Measurements from ENCODE around the gene TICAM1.
"Not testable (repeated sequence)": the region's sequence is repeated elsewhere in the genome, so short reads cannot be mapped to it uniquely, and the experiment has no call there.

Gene TICAM1

GRCh38 chr19:4803736-4804695 lies 27.5 kb downstream of the TICAM1 start:
- DNase-seq, result no peak

- DNase-seq, result no peak
Measured at GRCh38 chr19:4802711-4803110, 28.8 kb downstream of the TICAM1 start.

GRCh38 chr19:4801085-4801619 lies 30.4 kb downstream of the TICAM1 start:
- DNase-seq, result no peak

- DNase-seq, result no peak
Measured at GRCh38 chr19:4800591-4801081, 30.9 kb downstream of the TICAM1 start.

- no peak for DNase-seq
Measured at GRCh38 chr19:4795400-4795799, 36.1 kb downstream of the TICAM1 start.

GRCh38 chr19:4794971-4795370 lies 36.5 kb downstream of the TICAM1 start:
- DNase-seq, result no peak

- DNase-seq, result not testable (repeated sequence)
Measured at GRCh38 chr19:4793278-4793677, 38.2 kb downstream of the TICAM1 start.

- DNase-seq, result not testable (repeated sequence)
Measured at GRCh38 chr19:4792866-4793195, 38.7 kb downstream of the TICAM1 start.

GRCh38 chr19:4792019-4792865 lies 39.3 kb downstream of the TICAM1 start:
- not testable (repeated sequence) for DNase-seq

- peak; percentile 100 for DNase-seq
Measured at GRCh38 chr19:4791183-4792018, 40.1 kb downstream of the TICAM1 start, which contains the start of gene FEM1A. TSS of gene FEM1A (plus strand) at chr19:4791734. CDS start at chr19:4791855, 121 bp downstream.

GRCh38 chr19:4786412-4787016 lies 45.0 kb downstream of the TICAM1 start:
- not testable (repeated sequence) for DNase-seq

- no peak for DNase-seq
Measured at GRCh38 chr19:4781801-4782200, 49.7 kb downstream of the TICAM1 start.

GRCh38 chr19:4780860-4781259 lies 50.7 kb downstream of the TICAM1 start:
- DNase-seq, result no peak

- not testable (repeated sequence) for DNase-seq
Measured at GRCh38 chr19:4778124-4778523, 53.4 kb downstream of the TICAM1 start.

- no peak for DNase-seq
Measured at GRCh38 chr19:4776436-4777211, 54.9 kb downstream of the TICAM1 start.

- no peak for DNase-seq
Measured at GRCh38 chr19:4775627-4776152, 55.8 kb downstream of the TICAM1 start.

- DNase-seq, result no peak
Measured at GRCh38 chr19:4774136-4774535, 57.4 kb downstream of the TICAM1 start.

- no peak for DNase-seq
Measured at GRCh38 chr19:4773047-4773640, 58.4 kb downstream of the TICAM1 start.

- DNase-seq, result no peak
Measured at GRCh38 chr19:4772566-4772965, 58.9 kb downstream of the TICAM1 start.

Data from NCI-H524 treated with DMSO at 0.1 percent for 48 hours (cell line).